RPMI8226 (cell line): ENCODE data around the gene DFFB.

Source experiments
- DNase-seq: peaks from one replicate; pipeline ENCODE4 v3.0.0-alpha.2; 2015

The DFFB gene

DNA sequence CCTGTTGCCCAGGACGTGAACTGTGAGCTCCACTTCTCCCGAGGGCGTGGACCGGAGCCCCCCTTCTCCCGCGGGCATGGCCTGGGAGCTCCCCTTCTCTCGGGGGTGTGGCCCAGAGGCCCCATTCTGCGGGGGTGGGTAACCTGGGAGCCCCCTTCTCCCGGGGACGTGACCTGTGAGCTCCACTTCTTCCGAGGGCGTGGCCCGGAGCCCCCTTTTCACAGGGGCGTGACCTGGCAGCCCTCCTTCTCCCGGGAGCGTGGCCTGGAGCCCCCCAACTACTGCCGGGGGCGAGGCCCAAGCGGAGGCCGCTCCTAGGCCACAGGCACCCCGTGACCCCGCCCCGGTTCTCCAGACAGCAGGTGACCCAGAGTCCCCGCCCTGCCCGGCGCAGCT, 42.5 kb downstream of the DFFB start:
- DNase-seq, result no peak

DNA sequence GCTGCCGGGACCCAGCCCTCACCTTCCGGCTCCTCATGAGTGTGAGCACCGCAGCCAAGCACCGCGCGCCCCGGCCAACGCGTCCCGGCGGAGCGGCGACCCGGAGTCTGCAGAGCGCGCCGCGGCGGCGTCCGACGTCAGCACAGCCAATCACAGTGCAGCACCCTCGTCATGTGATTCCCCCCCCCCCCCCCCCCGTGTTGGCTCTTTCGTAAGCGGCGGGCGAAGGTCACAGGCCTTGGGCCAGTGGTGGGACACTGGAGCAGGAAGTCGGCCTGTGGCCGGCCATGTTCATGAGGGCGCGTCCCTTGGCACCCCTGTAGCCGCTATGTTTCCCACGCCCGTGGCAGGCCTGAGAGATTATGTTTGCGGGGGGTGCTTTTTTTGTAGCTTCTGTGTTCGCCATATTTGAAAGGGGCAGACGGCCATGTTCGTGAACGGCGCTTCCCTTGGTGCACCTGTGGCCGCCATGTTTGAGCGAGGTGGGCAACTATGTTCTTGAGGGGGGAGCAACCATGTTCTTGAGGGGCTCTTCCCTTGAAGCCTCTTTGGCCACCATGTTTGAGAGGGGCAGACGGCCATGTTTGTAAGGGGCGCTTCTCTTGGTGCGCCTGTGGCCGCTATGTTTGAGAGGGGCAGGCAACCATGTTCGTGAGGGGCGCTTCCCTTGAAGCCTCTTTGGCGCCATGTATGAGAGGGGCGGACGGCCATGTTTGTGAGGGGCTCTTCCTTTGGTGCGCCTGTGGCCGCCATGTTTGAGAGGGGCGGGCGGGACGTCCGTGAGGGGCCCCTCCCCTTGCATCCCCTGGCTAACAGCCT, 43.1 kb downstream of the DFFB start, which contains the start of gene C1orf174:
Gene C1orf174 (minus strand): TSS at position 123 of the 819 bp plus-strand sequence. CDS start 86 bp downstream, at position 37.
- DNase-seq, result peak; percentile 98

DNA sequence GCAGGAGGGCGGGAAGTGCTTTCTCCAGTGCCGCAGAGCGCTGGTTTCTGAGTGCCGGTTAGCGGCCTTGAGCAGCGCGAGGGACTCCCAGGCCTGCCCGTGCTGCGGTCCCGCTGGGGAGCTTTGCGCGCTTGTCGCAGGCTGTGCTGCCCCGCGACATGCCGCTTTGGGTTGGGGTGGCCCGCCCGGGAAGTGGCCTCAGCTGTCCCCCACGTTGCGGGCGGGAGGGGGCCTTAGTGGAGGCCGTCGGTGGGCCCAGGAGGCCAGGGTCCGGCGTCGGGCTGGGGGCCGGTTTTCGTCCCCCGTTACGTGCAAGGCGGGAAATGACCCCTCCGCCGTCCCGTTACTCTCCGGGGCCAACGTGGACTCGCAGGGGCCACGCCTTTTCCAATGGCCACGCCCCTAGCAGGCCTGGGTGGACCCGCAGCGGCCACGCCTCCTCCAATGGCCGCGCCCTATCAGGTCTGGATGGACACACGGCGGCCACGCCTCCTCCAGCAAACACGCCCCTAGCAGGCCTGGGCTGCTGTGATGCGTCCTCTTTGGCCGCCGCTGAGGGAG, 43.8 kb downstream of the DFFB start:
- peak; percentile 99 for DNase-seq

DNA sequence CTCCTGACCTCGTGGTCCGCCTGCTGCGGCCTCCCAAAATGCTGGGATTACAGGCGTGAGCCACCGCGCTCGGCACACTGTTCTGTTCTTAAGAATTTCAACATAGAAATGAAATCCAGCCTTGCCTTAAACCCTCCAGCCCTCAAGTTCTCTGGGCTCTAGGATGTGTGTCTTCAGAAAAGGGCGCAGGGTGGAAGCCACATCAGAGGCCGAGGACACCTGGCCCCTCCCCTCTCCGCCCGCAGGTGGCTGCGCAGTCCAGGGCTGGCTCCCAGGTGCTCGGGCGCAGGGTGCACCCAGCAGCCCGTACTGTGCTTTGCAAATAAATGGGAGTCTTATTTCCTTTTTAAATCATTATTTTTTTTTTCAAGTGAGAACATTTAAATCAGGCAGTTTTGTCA, 44.8 kb downstream of the DFFB start:
- no peak for DNase-seq

DNA sequence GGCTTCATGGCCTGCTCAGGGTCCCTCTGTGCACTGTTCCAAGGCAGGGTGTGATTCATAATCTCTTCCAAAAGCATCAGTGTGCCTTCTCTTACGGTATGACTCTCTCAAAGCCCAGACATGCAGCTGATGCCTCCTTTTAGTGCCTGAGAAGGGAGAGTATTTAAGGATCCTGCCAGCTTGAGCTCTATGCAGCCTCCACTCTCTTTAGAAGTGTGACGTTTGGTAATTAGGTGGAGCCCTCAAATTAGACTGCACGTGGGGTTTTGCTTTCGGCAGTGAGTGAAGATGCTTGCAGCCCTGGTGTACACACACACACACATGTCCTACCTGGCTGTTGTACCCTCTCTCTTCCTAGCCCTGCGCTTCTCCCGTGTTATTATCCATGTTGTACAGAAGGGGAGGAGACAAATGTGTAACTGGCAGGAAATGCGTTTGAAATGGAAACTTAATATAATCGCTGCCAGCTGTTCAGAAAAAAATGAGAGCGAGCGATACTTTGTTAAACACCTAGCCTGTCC, 45.4 kb downstream of the DFFB start:
- DNase-seq, result no peak

DNA sequence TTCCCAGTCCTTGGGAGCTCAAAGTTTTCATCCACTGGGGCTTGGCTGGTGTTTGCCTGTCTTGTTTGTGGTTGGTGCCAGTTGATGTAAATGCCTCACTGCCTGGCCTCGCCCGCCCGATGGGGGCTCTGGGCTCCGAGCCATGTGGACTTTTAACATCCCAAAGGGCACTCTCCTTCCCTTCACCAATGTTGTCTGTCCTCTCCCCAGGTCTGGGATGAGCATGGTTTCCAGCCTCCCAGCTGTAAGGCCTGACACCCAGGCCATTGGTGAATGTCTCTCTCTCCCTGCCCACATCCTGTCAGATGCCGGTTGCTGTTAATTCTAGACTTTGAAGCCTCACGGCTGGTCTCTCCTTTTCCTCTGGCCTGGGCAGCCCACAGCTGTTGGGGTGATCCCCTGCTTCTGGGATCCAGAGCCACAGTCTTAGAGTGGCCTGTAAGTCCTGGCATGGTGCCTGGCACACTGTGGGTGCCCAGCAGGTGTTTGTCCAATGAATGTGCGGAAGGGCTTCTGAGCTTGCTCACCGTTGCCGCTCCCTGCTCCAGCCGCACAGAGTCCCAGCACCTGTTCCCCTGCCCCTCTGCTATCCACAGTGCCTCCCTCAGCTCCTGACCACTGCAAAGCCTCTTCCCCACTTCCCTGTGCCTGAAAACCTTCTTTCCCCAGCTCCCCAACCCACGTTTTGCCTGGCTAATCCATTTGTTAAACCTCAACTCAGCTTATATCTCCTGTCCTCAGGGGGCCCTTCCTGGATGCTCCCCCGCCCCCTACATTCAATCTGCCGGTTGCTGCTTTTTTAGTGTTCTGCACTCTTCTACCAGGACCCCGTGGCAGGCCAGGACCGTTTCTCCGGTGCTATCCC, 46.1 kb downstream of the DFFB start:
- DNase-seq, result no peak

DNA sequence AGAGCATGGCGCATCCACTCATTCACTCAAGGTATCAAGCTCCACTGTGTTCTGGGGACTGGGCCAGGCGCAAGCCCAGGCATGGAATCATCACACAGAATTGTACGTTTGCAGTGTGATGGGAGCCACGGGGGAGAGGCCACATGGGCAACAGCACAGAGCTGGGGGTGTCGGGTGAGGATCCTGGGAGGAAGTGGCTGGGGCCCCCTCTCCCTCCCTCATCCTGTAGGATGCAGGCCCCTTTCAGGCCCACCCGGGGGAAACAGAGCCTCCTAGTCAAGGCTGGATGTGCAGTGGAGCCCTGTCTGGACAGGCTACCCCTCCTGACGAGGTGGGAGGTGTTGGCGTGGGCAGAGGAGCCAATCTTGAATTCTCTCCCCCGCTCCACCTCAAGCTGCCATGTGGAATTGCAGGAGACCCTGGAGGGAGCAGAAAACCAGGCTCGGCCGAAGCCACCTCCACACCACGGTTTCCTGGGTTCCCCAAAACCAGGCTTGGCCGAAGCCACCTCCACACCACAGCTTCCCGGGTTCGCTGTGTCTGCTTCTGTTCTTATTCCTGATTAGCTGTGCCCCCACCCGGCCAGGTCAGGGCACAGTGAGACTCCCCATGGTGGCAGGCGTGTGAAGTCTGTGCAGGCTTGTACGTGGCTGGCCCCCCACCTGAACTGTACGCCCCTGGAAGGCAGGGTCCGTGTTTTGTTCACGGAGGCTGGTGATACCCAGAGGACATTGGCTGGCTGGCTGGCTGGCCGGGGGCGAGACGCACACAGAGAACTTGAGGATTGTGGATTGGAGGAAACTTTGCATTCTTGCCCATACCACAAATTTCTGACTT, 46.9 kb downstream of the DFFB start:
- DNase-seq, result no peak

- DNase-seq, result no peak
Observed at GRCh38 chr1:3904843-3905185, 47.5 kb downstream of the DFFB start.

DNA sequence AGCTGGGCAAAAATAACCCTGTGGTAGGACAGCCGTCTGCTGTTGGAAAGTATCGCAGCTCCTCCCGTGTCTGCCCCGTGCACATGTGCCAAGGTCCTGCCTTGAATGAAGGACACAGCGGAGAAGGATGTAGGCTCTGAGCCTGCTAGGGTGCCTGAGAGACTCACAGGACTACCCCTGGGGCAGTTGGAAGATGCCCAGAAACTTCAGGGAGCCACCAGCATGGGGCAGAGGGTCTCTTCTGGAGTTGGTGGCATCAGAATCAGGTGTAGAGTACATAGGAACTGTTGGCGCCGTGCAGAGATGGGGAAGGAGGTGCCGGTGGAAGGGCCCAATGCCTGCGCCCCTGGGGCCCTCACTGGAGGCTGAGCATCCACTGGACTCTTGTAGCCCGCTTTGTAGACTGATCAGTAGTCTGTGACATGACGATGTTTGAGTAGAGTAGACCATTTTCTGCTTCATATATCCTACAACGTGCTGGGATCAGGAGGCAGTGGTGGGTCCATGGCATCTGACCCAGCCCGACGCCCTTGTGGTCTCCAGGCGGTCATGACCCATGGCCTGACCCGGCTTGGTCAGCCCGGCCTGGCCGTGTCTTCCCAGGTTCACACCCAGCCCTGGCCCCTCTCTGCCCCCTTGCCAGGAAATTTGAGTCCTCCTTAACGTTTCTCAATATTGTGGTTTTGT, 48.1 kb downstream of the DFFB start:
- no peak for DNase-seq

- no peak for DNase-seq
Observed at GRCh38 chr1:3905953-3906671, 48.8 kb downstream of the DFFB start.

DNA sequence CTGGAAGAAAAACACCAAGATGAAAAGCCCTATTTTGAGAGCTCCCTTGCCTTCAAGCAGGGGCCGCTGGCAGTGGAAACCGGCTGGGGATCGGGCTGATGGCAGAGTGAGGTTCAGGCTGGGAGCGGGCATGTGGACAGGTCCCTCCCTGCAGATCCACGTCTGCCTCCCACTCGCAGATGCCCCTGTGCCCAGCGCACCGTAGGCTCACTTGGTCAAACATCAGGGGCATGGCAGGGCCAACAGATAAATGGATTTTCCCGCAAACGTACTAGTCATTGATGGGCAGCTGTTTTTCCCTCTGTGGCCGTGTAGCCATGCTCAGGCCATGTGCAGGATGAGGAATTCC, 49.4 kb downstream of the DFFB start:
- no peak for DNase-seq

DNA sequence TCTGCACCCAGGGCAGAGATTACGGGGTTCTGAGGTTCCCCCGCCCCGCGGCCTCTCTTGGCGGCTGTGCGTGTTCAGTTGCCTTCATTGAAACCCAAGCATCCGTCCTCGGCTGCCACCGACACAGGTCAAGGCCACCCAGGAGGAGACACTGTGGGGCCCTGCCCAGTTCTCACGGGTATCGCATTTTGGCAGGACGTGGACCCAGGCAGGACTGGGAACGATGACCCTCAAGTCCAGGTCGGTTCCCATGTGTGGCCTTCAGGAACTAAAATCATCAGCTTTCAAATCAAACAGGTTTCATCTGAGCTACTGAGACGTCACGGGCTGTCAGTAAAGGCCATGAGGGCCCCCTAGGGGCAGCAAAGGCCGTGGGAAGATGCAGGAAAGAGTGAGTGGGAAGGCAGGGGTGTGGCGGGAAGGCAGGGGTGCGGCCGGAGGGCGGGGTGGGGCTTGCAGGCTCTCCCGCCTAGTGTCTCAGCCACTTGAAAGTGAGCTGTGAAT, 49.8 kb downstream of the DFFB start:
- peak; percentile 25 for DNase-seq

DNA sequence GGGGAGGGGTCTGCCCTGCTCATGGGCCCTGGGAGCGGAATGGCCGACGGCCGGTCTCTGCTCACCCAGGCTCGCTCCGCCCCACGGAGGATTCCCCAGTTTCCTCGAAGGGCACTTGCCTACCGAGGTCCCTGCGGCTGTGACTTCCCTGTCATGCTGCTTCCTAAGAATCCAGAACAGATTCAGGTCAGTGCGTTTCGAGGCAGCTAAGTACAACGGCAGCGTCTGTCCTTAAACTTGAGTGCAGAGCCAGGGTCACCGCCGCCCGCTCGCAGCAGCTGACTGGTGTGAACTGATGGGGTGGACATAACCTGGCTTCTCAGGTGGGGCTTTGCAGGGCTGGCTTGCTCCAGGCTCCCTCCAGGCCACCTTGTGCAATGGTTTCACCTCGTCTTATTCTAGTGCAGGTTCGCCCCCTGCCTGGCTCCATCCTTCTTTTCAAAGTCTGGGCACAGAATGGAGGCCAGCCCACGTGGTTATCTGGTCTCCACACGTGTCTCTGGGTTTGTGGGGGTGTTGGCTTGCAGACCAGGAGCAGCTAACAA, 50.4 kb downstream of the DFFB start:
- no peak for DNase-seq

DNA sequence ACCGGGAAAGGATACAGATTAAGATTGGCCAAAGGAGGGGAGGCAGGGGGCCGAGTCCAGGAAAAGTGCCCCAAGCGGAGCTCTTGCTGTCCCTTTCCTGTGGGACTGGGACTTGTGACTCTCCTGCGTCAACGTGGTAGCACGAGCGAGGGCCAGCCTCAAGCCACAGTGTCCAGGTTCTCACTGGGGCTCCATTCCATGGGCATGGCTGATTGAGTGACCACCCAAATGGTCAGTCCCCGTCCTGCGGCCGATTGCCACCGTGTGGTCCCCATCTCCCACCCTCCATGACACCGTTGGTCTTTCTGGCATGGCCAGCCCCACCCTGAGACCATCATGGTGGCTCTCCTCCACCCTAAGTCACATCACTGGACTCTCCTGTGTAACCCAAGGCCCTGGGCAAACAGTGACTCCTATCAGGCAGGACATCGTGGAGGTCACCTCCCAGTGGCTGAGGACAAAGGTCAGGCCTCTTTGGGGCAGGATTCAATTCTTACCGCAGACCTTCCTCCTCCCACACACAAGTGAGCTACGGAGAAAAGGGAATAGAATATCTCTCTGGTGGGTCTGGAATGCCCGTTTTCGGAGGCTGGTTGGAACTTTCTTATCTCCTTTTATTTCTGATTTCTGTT, 51.7 kb downstream of the DFFB start:
- DNase-seq, result no peak

DNA sequence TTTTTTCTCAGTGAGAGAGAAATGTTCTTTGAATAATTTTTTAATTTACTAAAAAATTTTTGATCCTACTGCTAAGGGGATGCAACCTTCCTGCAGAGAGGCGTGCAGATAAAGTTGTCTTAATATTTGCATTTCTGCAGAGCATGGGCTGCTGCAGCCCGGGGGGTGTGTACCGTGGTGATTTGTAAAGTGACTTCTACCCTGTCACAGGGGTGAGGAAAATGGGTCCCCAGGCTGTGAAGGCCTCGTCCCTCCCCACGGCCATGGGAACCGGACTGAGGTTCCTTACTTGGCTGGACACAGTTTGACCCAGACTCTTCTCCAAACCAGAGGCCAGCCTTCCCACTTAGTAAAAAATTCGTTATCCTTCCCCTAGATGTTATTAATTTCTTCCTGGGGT, 52.3 kb downstream of the DFFB start:
- no peak for DNase-seq

GRCh38 chr1:3910049-3910731, 52.9 kb downstream of the DFFB start:
- DNase-seq, result no peak

GRCh38 chr1:3910857-3911845, 53.9 kb downstream of the DFFB start:
- peak; percentile 88 for DNase-seq
